Erythroblast (primary cell): Measurements from ENCODE around the gene GLTP.

Source experiments
- GATA1 ChIP-seq: IDR thresholded peaks from 2 replicates; pipeline ENCODE4 v1.6.1; 2011; ENCODE audit warnings: low read depth, mild to moderate bottlenecking, control low read depth, low read length, moderate library complexity
- POLR2A ChIP-seq: IDR thresholded peaks from 2 replicates; pipeline ENCODE4 v1.6.1; 2011; ENCODE audit warnings: mild to moderate bottlenecking, low read length

- TF ChIP-seq POLR2A (no peak), GATA1 (no peak)
Measured at GRCh38 chr12:109916045-109916444, 35.7 kb upstream of the GLTP start.
